Activated B cell treated with CpG ODN at 0.5 μM for 24 hours (primary cell): ENCODE data around the gene BCORL1. TPM values are rescaled to one million over a fixed set of nuclear protein-coding genes. Genes with fewer than 3 reads are reported as not detected.

ENCODE experiments used
- ATAC-seq: fragments of 200-7000 bp; cut with Tn5 transposase; one replicate; pipeline ENCODE4 v1.10.0; 2021; ENCODE audit warnings: low read depth, mild to moderate bottlenecking, moderate library complexity
- CTCF ChIA-PET: fragments of 350-600 bp; sonication (Branson Sonifier 250); formaldehyde crosslinking; loops from one replicate; lab custom pipeline; 2021; ENCODE audit warnings: antibody characterized with exemption; lab: Charles Lee
- POLR2A ChIA-PET: fragments of 350-600 bp; sonication (Branson Sonifier 250); formaldehyde crosslinking; loops from one replicate; lab custom pipeline; 2021; ENCODE audit warnings: antibody characterized with exemption; lab: Charles Lee
- DNase-seq: peaks from one replicate; pipeline ENCODE4 v3.0.0; 2022
- H3K27ac Mint-ChIP-seq: one replicate; pipeline ENCODE4 v1.8.0; 2020; ENCODE audit warnings: mixed read lengths
- H3K27me3 Mint-ChIP-seq: one replicate; pipeline ENCODE4 v1.8.0; 2021; ENCODE audit warnings: mixed read lengths
- H3K36me3 Mint-ChIP-seq: one replicate; pipeline ENCODE4 v1.8.0; 2021; ENCODE audit warnings: low read depth, mixed read lengths
- H3K4me1 Mint-ChIP-seq: one replicate; pipeline ENCODE4 v1.8.0; 2021; ENCODE audit warnings: mixed read lengths
- H3K4me3 Mint-ChIP-seq: one replicate; pipeline ENCODE4 v1.8.0; 2020; ENCODE audit warnings: mild to moderate bottlenecking, mixed read lengths
- H3K9me3 Mint-ChIP-seq: one replicate; pipeline ENCODE4 v1.8.0; 2020; ENCODE audit warnings: mixed read lengths
- CTCF ChIP-seq: fragments of 200-600 bp; IDR thresholded peaks from one replicate; pipeline ENCODE4 v1.8.0; 2022; ENCODE audit warnings: antibody characterized with exemption, mild to moderate bottlenecking
- intact Hi-C: fragments of 100-400 bp; cut with micrococcal nuclease; formaldehyde crosslinking; loops from one replicate; pipeline ENCODE4 v1.15.1; 2024
- total RNA-seq: library from RNA; stranded (reverse); gene quantifications from 2 replicates; pipeline ENCODE4 v1.2.3, GENCODE V29; 2022

The BCORL1 gene
- total RNA-seq, 1 donor from 2014 or later: 8.0 TPM

GRCh38 chrX:130014770-130015169, 32.3 kb downstream of the BCORL1 start:
- H3K4me1 Mint-ChIP-seq: no peaks in the 10 kb centered on the region
- no peak for TF ChIP-seq CTCF
- CTCF ChIA-PET: no interaction called here
- H3K27me3 Mint-ChIP-seq: no peaks in the 10 kb centered on the region
- POLR2A ChIA-PET: no interaction called here
- H3K4me3 Mint-ChIP-seq: no peak overlapping the region
- no peak for ATAC-seq
- no peak overlapping the region for H3K27ac Mint-ChIP-seq
- DNase-seq: no peak
- H3K36me3 Mint-ChIP-seq: peaks cover 47% of the 10 kb centered on the region
- intact Hi-C loops: no loop called here
- no peaks in the 10 kb centered on the region for H3K9me3 Mint-ChIP-seq

- CTCF ChIA-PET: no interaction called here
- H3K36me3 Mint-ChIP-seq: peaks cover 49% of the 10 kb centered on the region
- ATAC-seq: no peak
These were observed 32.7 kb downstream of the BCORL1 start for GRCh38 chrX:130015181-130015580.

GRCh38 chrX:130018143-130018542, 35.7 kb downstream of the BCORL1 start:
- peaks cover 54% of the 10 kb centered on the region for H3K36me3 Mint-ChIP-seq
- CTCF ChIA-PET: no interaction called here
- no peaks in the 10 kb centered on the region for H3K9me3 Mint-ChIP-seq
- no peaks in the 10 kb centered on the region for H3K4me1 Mint-ChIP-seq
- no peak for TF ChIP-seq CTCF
- intact Hi-C loops: no loop called here
- no peak overlapping the region for H3K4me3 Mint-ChIP-seq
- POLR2A ChIA-PET: no interaction called here
- no peak overlapping the region for H3K27ac Mint-ChIP-seq
- no peak for ATAC-seq
- no peaks in the 10 kb centered on the region for H3K27me3 Mint-ChIP-seq
- DNase-seq: no peak

More at GRCh38 chrX:130015181-130015580, 32.7 kb downstream of the BCORL1 start:
- H3K27me3 Mint-ChIP-seq: no peaks in the 10 kb centered on the region
- intact Hi-C loops: no loop called here
- no peak for TF ChIP-seq CTCF
- no peak overlapping the region for H3K27ac Mint-ChIP-seq
- H3K9me3 Mint-ChIP-seq: no peaks in the 10 kb centered on the region
- no peak for DNase-seq
- H3K4me3 Mint-ChIP-seq: no peak overlapping the region
- H3K4me1 Mint-ChIP-seq: no peaks in the 10 kb centered on the region
- POLR2A ChIA-PET: no interaction called here

GRCh38 chrX:130020661-130021324, 38.4 kb downstream of the BCORL1 start:
- no peak for DNase-seq
- TF ChIP-seq CTCF: no peak

GRCh38 chrX:130024127-130024526, 41.7 kb downstream of the BCORL1 start:
- H3K4me1 Mint-ChIP-seq: peaks cover 15% of the 10 kb centered on the region
- DNase-seq: peak; percentile 64
- intact Hi-C loops: loop anchor here (1.0 kb wide), 4 partner anchors 42 to 99 kb away; partner anchors contain the start of gene BCORL1
- no peak for TF ChIP-seq CTCF
- H3K4me3 Mint-ChIP-seq: peak overlapping the region; percentile 58
- ATAC-seq: peak; percentile 100
- CTCF ChIA-PET: interaction anchor here (0.9 to 8.2 kb wide), 5 partner anchors 36 to 420 kb away, joined by 3 to 137 read pairs (median 3); no protein-coding TSS in a partner anchor
- peaks cover 41% of the 10 kb centered on the region for H3K36me3 Mint-ChIP-seq
- H3K9me3 Mint-ChIP-seq: no peaks in the 10 kb centered on the region
- peak overlapping the region; percentile 78 for H3K27ac Mint-ChIP-seq
- POLR2A ChIA-PET: interaction anchor here (0.6 to 2.4 kb wide), 3 partner anchors 67 to 109 kb away, joined by 3 to 9 read pairs (median 4); no protein-coding TSS in a partner anchor
- H3K27me3 Mint-ChIP-seq: no peaks in the 10 kb centered on the region

More at GRCh38 chrX:130020661-130021324, 38.4 kb downstream of the BCORL1 start:
- no peaks in the 10 kb centered on the region for H3K27me3 Mint-ChIP-seq
- ChIA-PET POLR2A (no interaction called here), CTCF (no interaction called here)
- no peaks in the 10 kb centered on the region for H3K9me3 Mint-ChIP-seq
- no peak for ATAC-seq
- no peak overlapping the region for H3K27ac Mint-ChIP-seq
- peaks cover 50% of the 10 kb centered on the region for H3K36me3 Mint-ChIP-seq
- H3K4me1 Mint-ChIP-seq: peaks cover 15% of the 10 kb centered on the region
- intact Hi-C loops: no loop called here
- no peak overlapping the region for H3K4me3 Mint-ChIP-seq
